ENCODE results near the gene FAP.

DNA sequence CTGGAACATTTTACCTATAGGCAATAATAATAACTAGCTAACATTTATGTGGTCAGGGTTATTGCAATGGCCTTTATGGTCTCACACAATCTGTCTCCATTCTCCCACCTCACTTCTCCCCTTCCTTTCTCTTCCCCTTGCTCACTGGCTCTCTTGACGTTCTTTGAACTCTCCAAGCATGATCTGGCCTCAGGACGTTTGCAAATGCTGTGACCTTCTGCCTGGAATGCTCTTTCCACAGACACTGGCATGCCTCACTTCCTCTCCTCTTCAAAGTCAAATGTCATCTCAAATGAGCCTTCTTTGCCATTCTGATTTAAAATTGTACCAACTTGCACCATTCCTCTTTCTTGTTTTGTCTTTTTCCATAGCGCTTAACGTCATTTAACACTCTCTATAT lies 65.9 kb downstream of the FAP start:
- no peak for TF ChIP-seq POLR2A (IDR thresholded peaks at IDR 0.05; ENCODE audit: low read depth, low read length)
- TF ChIP-seq POLR2AphosphoS5 (IDR thresholded peaks at IDR 0.05; ENCODE audit: low read depth, low read length), result no peak
- TF ChIP-seq TAF1 (IDR thresholded peaks at IDR 0.05; ENCODE audit: borderline replicate concordance, low read depth, low read length), result no peak

All from GM12892 (cell line).